GM12878 (cell line): ENCODE data around the gene DYNLL1. TPM values are rescaled to one million over a fixed set of nuclear protein-coding genes. Genes with fewer than 3 reads are reported as not detected.

Experiments
- ATAC-seq: fragments of 200-7000 bp; cut with Tn5 transposase; 3 replicates; pipeline ENCODE4 v1.9.1; 2020; ENCODE audit warnings: mild to moderate bottlenecking, moderate library complexity
- BruUV-seq: library from RNA; stranded (reverse); fragments of 400-500 nt; replicated peaks from 2 replicates; lab custom pipeline; 2021; lab: Mats Ljungman, UMichigan
- CTCF ChIA-PET: fragments of 300-600 bp; sonication (Branson Sonifier 250); formaldehyde crosslinking; extraction: SDS; loops from one replicate; lab custom pipeline; 2021; ENCODE audit warnings: inconsistent platforms; lab: Yijun Ruan, JAX
- POLR2A ChIA-PET: fragments of 350-600 bp; formaldehyde crosslinking; extraction: SDS; loops from one replicate; lab custom pipeline; 2021; ENCODE audit warnings: inconsistent platforms; lab: Charles Lee
- RAD21 ChIA-PET: fragments of 300-600 bp; sonication (Branson Sonifier 250); formaldehyde crosslinking; loops from one replicate; lab custom pipeline; 2023; ENCODE audit warnings: antibody characterized with exemption; ENCODE audit not compliant: unreplicated experiment; lab: Charles Lee
- SMC1A ChIA-PET: fragments of 300-600 bp; sonication (Branson Sonifier 250); formaldehyde crosslinking; loops from one replicate; lab custom pipeline; 2023; ENCODE audit not compliant: unreplicated experiment, uncharacterized antibody; lab: Charles Lee
- DNase-seq: peaks from one replicate; pipeline ENCODE4 v3.0.0-alpha.2; 2011; ENCODE audit warnings: low read depth, low spot score
- FAIRE-seq: peaks from 3 replicates; lab custom pipeline; 2011; peaks lifted over from hg19 to GRCh38; lab: Jason Lieb, UNC
- H2AFZ ChIP-seq: 2 replicates; pipeline ENCODE4 v1.6.0; 2011; ENCODE audit warnings: low read depth, low read length, control low read depth; ENCODE audit not compliant: control insufficient read depth
- H3K27ac ChIP-seq: 2 replicates; pipeline ENCODE4 v1.5.1; 2011; ENCODE audit warnings: control low read depth; ENCODE audit not compliant: control insufficient read depth, insufficient read depth
- H3K27me3 ChIP-seq, 2 experiments: replicated peaks in 1 of 2; 2 replicates each; pipeline versions ENCODE4 v1.6.0 to v1.6.1; 2011; ENCODE audit warnings: low read length in 1 of 2; ENCODE audit not compliant: control insufficient read depth in 2 of 2, insufficient read depth in 2 of 2
- H3K36me3 ChIP-seq, 2 experiments: 2 replicates each; pipeline ENCODE4 v1.5.1; 2011; ENCODE audit warnings: low read length in 1 of 2; ENCODE audit not compliant: control insufficient read depth in 2 of 2, insufficient read depth in 2 of 2
- H3K4me1 ChIP-seq: 2 replicates; pipeline ENCODE4 v1.6.1; 2011; ENCODE audit warnings: mild to moderate bottlenecking, low read length, moderate library complexity, mixed read lengths; ENCODE audit not compliant: control insufficient read depth, insufficient read depth
- H3K4me2 ChIP-seq: 2 replicates; pipeline ENCODE4 v1.6.0; 2011; ENCODE audit warnings: control low read depth; ENCODE audit not compliant: control insufficient read depth, insufficient read depth
- H3K4me3 ChIP-seq: fragments of 200-600 bp; sonication (generic); 2 replicates; pipeline ENCODE4 v1.5.1; 2016
- H3K79me2 ChIP-seq: 2 replicates; pipeline ENCODE4 v1.6.0; 2011; ENCODE audit warnings: low read length; ENCODE audit not compliant: control insufficient read depth, insufficient read depth
- H3K9ac ChIP-seq: 2 replicates; pipeline ENCODE4 v1.8.0; 2011; ENCODE audit warnings: low read length, control low read depth, mixed read lengths; ENCODE audit not compliant: control insufficient read depth, insufficient read depth
- H3K9me3 ChIP-seq: replicated peaks from 3 replicates; pipeline ENCODE4 v1.5.1; 2011; ENCODE audit warnings: mild to moderate bottlenecking, low read length; ENCODE audit not compliant: control insufficient read depth, insufficient read depth
- H4K20me1 ChIP-seq: 2 replicates; pipeline ENCODE4 v1.6.0; 2011; ENCODE audit not compliant: control insufficient read depth, insufficient read depth
- ASH2L ChIP-seq: fragments of 300-600, 200-600 bp; sonication (generic); IDR thresholded peaks from 2 replicates; pipeline ENCODE4 v1.6.1; 2017; ENCODE audit warnings: low read depth, mild to moderate bottlenecking, borderline replicate concordance
- BCLAF1 ChIP-seq: fragments of 450-650 bp; IDR thresholded peaks from 2 replicates; pipeline ENCODE4 v1.6.1; 2017; ENCODE audit warnings: antibody characterized with exemption, mild to moderate bottlenecking, moderate library complexity
- CREM ChIP-seq: IDR thresholded peaks from 2 replicates; pipeline ENCODE4 v1.6.1; 2014; ENCODE audit warnings: antibody characterized with exemption, low read depth
- EED ChIP-seq: sonication (generic); IDR thresholded peaks from 2 replicates; pipeline ENCODE4 v1.6.1; 2016; ENCODE audit warnings: antibody characterized with exemption, low read depth
- ELK1 ChIP-seq: IDR thresholded peaks from 2 replicates; pipeline ENCODE4 v1.6.1; 2012; ENCODE audit warnings: low read depth, low read length, improper control_type of control experiment
- IRF5 ChIP-seq: fragments of 450-650 bp; IDR thresholded peaks from 2 replicates; pipeline ENCODE4 v1.6.1; 2017; ENCODE audit warnings: borderline replicate concordance
- MTA3 ChIP-seq: IDR thresholded peaks from 2 replicates; pipeline ENCODE4 v1.6.1; 2012; ENCODE audit warnings: low read length, inconsistent platforms, borderline replicate concordance
- NRF1 ChIP-seq: conservative IDR thresholded peaks from 2 replicates; pipeline ENCODE4 v1.6.1; 2011; ENCODE audit warnings: mild to moderate bottlenecking, low read depth, low read length, improper control_type of control experiment
- STAT1 ChIP-seq: fragments of 450-650 bp; conservative IDR thresholded peaks from 2 replicates; pipeline ENCODE4 v1.6.1; 2014; ENCODE audit warnings: antibody characterized with exemption, mild to moderate bottlenecking
- SUZ12 ChIP-seq: fragments of 200-600 bp; sonication (generic); IDR thresholded peaks from one replicate; pipeline ENCODE4 v1.6.1; 2018; ENCODE audit warnings: antibody characterized with exemption, mild to moderate bottlenecking; ENCODE audit not compliant: unreplicated experiment
- ZNF207 ChIP-seq: fragments of 450-650 bp; IDR thresholded peaks from 2 replicates; pipeline ENCODE4 v1.6.1; 2014; ENCODE audit warnings: antibody characterized with exemption, mild to moderate bottlenecking, borderline replicate concordance
- WGBS: methylation state at CpG from one replicate; pipeline ENCODE4 v1.1.6; 2016; ENCODE audit warnings: low lambda C conversion rate; ENCODE audit not compliant: insufficient replicate concordance, insufficient coverage; ENCODE audit errors: missing lambda C conversion rate; 5-methylcytosine and 5-hydroxymethylcytosine counted together
- in situ Hi-C: fragments of 300-500 bp; cut with MboI; formaldehyde crosslinking; loops from 9 replicates; pipeline ENCODE4 v1.14.3; 2018; ENCODE audit warnings: mixed read lengths
- intact Hi-C: fragments of 100-400 bp; cut with micrococcal nuclease; formaldehyde crosslinking; loops from one replicate; pipeline ENCODE4 v1.14.2; 2022; ENCODE audit not compliant: unreplicated experiment
- polyA plus RNA-seq, 11 experiments: library from polyadenylated mRNA; depleted of rRNA in 4 of 11; unstranded in 6 of 11; stranded (reverse) in 5 of 11; fragments of >200 nt; fragmentation: Nextera tagmentation in 4 of 11; fragmentation: Illumina TruSeq in 1 of 11; extraction: Ambion mirVana in 4 of 11; extraction: Trizol in 1 of 11; gene quantifications; 1 replicate in 1 of 11; 2 replicates in 10 of 11; pipeline versions ENCODE4 v1.2.1 to v1.2.3, GENCODE V29; 2011 to 2016; ENCODE audit warnings: inconsistent platforms in 2 of 11, missing spikeins in 2 of 11, low read depth in 1 of 11
- total RNA-seq, 4 experiments: library from RNA; depleted of rRNA in 3 of 4; stranded (reverse); fragments of >200 nt in 3 of 4; fragmentation: Illumina TruSeq in 1 of 4; extraction: Trizol in 1 of 4; gene quantifications; 2 replicates each; pipeline versions ENCODE4 v1.2.1 to v1.2.3, GENCODE V29; 2013 to 2021
- TF ChIP-seq, protein P1 (sequence below): fragments of 450-650 bp; formaldehyde crosslinking; IDR thresholded peaks from 2 replicates; pipeline ENCODE4 v1.4.0; 2022; ENCODE audit warnings: mild to moderate bottlenecking, moderate library complexity

The DYNLL1 gene
- total and polyA plus RNA-seq, 10 of the 15 experiments (the other 5 are each of a cell fraction or from before 2014, with no cell fraction given), result 239 to 796 (median 379) TPM

DNA sequence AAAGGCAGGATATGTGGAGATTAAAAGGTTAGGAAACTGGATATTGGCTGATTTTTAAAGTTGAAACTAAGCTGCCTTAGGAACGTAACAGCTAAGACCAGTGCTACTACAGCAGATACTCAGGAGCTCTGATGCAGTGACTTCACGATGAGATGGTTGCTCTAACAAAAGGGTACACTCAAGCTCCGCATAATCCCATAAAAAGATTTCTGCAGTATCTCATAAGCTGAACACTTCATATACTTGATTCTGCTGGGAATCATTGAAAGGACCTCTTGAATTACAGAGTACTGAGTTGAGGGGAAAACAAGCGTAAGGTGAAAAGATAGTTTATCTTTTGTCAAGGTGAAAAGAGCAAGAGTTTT lies 41.9 kb downstream of the DYNLL1 start:
- Histone ChIP-seq H2AFZ (no peak overlapping the region), H3K36me3 (peaks cover 3 to 21% of the 10 kb centered on the region in 2 experiments), H4K20me1 (peaks cover 5% of the 10 kb centered on the region; the same call in 1 of the 2 replicates), H3K27me3 (no peaks in the 10 kb centered on the region)
- intact Hi-C loops, result no loop called here
- SMC1A ChIA-PET, result interaction anchor here (0.9 to 1.3 kb wide), 8 partner anchors 8 to 90 kb away, joined by 3 to 6 read pairs (median 4); partner anchors contain the start of genes DYNLL1 and SRSF9
- FAIRE-seq, result no peak
- WGBS, result 22% methylated on average over 4 of the region's 4 CpGs
- TF ChIP-seq, protein P1, sequence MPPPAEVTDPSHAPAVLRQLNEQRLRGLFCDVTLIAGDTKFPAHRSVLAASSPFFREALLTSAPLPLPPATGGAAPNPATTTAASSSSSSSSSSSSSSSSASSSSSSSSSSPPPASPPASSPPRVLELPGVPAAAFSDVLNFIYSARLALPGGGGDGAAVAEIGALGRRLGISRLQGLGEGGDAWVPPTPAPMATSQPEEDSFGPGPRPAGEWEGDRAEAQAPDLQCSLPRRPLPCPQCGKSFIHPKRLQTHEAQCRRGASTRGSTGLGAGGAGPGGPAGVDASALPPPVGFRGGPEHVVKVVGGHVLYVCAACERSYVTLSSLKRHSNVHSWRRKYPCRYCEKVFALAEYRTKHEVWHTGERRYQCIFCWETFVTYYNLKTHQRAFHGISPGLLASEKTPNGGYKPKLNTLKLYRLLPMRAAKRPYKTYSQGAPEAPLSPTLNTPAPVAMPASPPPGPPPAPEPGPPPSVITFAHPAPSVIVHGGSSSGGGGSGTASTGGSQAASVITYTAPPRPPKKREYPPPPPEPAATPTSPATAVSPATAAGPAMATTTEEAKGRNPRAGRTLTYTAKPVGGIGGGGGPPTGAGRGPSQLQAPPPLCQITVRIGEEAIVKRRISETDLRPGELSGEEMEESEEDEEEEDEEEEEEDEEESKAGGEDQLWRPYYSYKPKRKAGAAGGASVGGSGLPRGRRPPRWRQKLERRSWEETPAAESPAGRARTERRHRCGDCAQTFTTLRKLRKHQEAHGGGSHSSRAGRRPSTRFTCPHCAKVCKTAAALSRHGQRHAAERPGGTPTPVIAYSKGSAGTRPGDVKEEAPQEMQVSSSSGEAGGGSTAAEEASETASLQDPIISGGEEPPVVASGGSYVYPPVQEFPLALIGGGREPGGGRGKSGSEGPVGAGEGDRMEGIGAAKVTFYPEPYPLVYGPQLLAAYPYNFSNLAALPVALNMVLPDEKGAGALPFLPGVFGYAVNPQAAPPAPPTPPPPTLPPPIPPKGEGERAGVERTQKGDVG (CRISPR knock-in tag), result no peak
- TF ChIP-seq CREM, result no peak
- no peak for TF ChIP-seq EED
- TF ChIP-seq MTA3, result no peak
- no peak for TF ChIP-seq NRF1
- TF ChIP-seq ELK1, result no peak
- TF ChIP-seq ZNF207, result no peak
- no peak for TF ChIP-seq IRF5
- no peak for TF ChIP-seq STAT1
- no peak for TF ChIP-seq BCLAF1
- TF ChIP-seq SUZ12, result no peak
- no peak for TF ChIP-seq ASH2L
- TF ChIP-seq, all 136 proteins: peak for 0
- H3K27ac ChIP-seq, result peak overlapping the region; percentile 76
- in situ Hi-C loops, result no loop called here
- ChIA-PET POLR2A (interaction anchor here (0.6 to 1.3 kb wide), 3 partner anchors 9 to 64 kb away, joined by 3 to 11 read pairs (median 5); partner anchors contain the start of gene COQ5), RAD21 (interaction anchor here (0.7 to 0.8 kb wide), 2 partner anchors 43 to 69 kb away, joined by 3 to 4 read pairs; no protein-coding TSS in a partner anchor), CTCF (interaction anchor here (0.8 to 2.4 kb wide), 5 partner anchors 9 to 71 kb away, joined by 3 to 10 read pairs (median 5); partner anchors contain the start of genes COQ5, DYNLL1 and POP5)
- ATAC-seq (no peak), DNase-seq (no peak)
- peaks cover 25% of the 10 kb centered on the region for H3K4me1 ChIP-seq
- H3K4me2 ChIP-seq, result peak overlapping the region; percentile 78
- H3K9me3 ChIP-seq, result no peaks in the 10 kb centered on the region
- H3K4me3 ChIP-seq, result peak overlapping the region; percentile 70
- TSS peak; percentile 3 for BruUV-seq
- peak overlapping the region; percentile 61 for H3K9ac ChIP-seq
- H3K79me2 ChIP-seq, result peaks cover 76% of the 10 kb centered on the region
